Muscle of back (tissue), 11 donors: ENCODE data around the gene SMAD2. TPM values are rescaled to one million over a fixed set of nuclear protein-coding genes. Genes with fewer than 3 reads are reported as not detected.

Experiments
- DNase-seq, 3 donors: peaks; one replicate each; pipeline versions ENCODE4 v3.0.0 to v3.0.0-alpha.2; 2013
- polyA plus RNA-seq, 10 donors: library from polyadenylated mRNA; unstranded; fragments of 120-200 nt; gene quantifications; one replicate each; pipeline ENCODE4 v1.2.1, GENCODE V29; 2013; ENCODE audit not compliant: insufficient read length in 10 of 10

Gene SMAD2
- polyA plus RNA-seq, 10 donors, result 54.5 to 76.1 (median 62.4) TPM

- DNase-seq, result no peak
These were observed 31.2 kb downstream of the SMAD2 start for GRCh38 chr18:47899107-47899840.

DNA sequence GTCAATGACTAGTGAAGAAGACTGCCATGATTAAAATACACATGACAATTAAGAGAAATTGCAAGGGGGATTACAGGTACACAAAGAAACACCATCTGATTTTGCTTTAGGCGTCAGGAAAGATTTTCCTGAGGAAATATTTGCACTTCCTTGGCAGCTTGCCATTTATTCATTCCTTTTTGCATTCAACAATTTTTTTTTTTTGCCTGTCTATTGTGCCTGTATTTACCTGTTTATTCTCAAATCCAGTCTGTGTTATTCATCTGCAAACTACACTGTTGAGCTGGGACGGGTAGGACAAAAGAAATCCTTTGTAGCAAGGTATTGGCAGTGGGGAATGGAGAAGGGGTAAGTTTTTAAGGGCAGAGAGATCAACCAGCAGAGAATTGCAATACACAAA, 31.8 kb downstream of the SMAD2 start:
- no peak for DNase-seq

- no peak for DNase-seq
These were observed 32.4 kb downstream of the SMAD2 start for GRCh38 chr18:47898055-47898454.

GRCh38 chr18:47895565-47896250, 34.8 kb downstream of the SMAD2 start:
- DNase-seq, result no peak

DNA sequence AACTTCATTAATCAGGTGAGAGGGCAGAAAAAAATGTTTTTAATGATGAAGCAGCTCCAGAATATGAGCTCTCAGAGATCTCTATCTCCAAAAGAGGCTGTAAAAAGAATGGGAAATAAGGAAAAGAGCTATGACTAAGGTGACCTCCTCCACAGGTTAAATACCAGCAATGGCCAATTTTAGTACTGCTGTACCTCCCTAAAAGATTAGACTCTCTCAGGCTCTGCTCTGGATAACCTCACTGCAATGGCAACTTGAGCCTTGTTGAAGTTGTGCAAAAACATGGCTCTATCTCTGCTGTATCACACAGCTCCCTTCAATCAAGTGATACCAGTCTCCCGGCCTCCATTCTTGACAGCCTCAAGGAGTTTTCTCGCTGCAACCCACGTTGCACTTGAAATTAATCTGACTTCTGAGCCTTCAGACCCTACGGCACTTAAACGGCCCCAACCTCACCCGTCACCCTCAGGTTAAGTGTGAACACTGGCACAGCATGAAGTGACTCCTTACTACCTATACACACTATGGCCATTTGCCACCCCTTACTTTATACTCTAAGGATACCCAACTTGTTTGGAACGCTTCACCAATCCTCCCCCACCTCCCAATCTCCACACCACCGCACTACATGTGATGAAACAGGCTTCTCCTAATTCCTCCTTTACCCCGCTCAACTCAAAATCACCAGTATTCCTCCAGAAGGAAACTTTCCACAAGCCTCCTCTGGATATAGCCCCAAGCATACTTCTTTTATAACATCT, 36.3 kb downstream of the SMAD2 start:
- no peak for DNase-seq

DNA sequence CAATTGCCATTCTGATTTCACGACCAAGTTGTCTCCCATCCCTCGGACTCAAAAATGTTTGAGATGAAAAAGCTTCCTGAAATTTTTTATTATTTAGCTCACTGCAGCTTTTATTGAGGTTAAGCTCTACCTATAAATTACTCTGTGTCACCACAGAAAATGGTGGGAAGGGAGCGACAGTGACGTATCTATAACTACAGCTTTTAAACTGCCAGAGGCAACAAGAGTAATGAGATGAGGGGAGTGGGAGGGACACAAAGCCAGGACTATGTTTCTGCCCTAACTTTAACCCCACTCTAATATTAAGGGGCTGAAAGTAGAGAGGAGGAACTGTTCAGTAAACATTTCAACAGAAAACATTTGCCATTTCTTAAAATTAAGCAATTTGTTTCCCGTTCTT, 37.4 kb downstream of the SMAD2 start:
- DNase-seq, result no peak

DNA sequence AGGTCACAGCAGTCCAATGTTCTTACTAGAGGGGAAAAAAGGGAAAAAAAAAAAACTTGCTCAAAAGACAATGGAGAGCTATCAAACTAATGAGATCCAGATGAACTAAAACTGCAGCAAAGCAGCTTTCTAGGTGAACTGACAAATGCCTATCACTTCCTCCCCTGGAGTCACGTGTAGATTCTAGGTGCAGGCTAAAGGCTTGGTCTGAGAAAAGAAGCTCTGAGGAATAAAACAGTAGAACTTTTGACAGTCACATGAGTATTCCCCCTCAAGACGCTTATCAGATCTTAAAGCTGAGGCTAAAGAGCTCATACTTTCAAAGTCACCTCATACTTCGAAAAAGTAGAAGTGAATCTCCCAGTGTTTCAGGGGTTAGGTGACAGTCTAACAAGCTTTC, 42.3 kb downstream of the SMAD2 start:
- no peak for DNase-seq

DNA sequence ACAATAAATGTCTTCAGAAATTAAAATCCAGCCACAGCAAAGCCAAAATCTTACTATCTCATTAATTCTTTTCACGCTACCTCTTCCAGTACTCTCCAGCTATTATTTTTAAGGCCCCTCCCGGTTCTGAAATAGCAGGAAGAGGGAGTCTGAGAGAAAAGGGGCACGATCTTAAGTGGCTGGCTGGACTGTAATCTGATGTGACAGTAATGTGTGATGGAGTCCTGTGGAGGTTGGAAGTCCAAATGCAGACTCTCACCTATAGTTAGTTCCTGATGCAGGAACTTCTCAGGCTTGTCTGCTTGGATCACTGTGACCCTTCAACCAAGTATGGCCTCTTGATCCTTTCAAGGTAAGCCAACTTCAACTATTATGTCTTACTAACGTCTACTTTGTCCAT, 43.2 kb downstream of the SMAD2 start:
- no peak for DNase-seq

- peak in 1 of 3 donors; percentile 18 for DNase-seq
These were observed 46.6 kb downstream of the SMAD2 start for GRCh38 chr18:47883771-47884413.

DNA sequence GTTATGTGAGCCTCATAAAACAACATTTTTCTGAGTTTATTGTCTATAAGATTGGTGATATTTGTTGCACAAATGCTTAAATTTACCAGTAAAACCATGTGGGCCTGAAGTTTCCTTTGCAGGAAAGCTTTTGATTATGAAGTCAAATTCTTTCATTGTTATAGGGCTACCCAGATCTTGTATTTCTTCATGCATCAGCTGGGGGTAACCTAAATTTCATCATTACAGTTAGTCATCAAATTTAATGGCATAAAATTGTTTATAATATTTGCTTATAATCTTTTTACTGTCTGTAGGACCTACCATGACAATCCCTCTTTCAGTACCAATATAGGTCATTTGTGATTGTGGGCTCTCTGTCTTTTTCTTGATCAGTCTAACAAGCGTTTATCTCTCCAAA, 47.8 kb downstream of the SMAD2 start:
- no peak for DNase-seq

DNA sequence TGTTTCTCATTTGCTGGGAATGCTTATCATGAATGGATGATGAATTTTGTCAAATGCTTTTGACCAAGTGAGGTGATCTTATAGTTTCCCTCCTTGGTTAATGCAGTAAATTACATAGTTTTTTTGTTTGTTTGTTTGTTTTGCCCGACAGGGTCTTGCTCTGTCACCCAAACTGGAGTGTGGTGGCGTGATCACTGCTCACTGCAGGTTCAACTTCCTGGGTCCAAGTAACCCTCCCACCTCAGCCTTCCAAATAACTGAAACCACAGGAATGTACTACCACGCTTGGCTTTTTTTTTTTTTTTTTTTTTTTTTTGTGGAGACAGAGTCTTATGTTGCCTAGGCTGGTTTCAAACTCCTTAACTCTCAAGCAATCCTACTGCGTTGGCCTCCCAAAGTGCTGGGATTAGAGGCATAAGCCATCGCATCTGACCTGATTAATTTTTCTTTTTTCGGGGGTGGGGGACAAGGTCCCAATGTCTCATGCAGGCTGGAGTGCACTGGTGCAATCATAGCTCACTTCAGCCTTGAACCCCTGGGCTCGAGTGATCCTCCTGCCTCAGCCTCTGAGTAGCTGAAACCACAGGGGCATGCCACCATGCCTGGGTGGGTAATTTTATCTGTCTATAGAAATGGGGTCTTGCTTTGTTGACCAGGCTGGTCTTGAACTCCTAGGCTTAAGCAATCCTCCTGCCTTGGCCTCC, 48.6 kb downstream of the SMAD2 start:
- no peak for DNase-seq

- DNase-seq, result no peak
These were observed 49.4 kb downstream of the SMAD2 start for GRCh38 chr18:47881042-47881441.

DNA sequence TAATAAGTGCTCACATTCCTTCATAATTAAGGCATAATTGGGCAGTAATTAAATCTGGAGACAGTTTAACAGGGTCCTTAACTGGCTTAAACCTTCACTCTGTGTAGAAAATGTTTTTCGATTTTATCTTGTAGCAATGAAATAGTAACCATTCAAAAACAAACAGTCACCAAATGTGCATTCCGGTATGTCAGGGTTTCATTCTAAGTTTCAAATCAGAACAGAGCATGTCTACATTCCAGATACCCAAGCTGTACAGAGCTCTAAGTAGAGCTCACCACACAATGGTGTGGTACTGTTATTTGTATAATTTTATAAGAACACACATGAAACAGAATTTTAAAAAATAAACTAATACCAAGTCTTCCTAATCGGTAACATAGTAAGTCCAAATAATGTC, 52.6 kb downstream of the SMAD2 start:
- DNase-seq, result no peak

GRCh38 chr18:47876813-47877212, 53.6 kb downstream of the SMAD2 start:
- DNase-seq, result no peak

DNA sequence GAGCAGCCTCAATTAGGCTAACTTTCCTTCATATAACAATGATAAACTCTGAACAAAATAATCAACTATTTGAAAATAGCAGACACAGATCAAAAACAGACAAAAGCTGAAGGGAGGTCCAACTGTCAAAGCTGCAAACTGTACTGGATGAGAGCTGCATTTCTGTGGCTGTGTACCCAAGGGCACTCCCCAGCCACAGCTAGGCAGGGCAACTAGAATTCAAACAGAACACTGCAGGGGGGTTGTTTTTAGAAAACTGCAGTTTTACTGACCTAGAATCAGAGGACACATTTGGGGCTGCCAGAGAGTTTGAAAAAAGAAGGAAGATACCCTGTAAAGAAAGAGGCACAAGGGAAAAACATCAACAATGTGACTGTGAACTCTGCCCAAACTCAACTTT, 56.8 kb downstream of the SMAD2 start:
- DNase-seq, result no peak

DNA sequence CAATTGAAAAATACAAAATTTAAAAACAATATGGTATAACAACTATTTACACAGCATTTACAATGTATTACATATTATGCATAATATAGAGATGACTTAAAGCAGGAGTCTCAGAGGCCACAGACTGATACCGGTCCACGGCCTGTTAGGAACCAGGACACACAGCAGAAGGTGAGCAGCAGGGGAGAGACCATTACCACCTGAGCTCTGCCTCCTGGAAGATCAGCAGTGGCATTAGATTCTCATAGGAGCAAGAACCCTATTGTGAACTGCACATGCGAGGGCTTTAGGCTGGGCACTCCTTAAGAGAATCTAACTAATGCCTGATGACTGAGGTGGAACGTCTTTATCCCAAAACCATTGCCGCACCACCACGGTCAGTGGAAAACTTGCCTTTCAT, 58.0 kb downstream of the SMAD2 start:
- DNase-seq, result no peak

DNA sequence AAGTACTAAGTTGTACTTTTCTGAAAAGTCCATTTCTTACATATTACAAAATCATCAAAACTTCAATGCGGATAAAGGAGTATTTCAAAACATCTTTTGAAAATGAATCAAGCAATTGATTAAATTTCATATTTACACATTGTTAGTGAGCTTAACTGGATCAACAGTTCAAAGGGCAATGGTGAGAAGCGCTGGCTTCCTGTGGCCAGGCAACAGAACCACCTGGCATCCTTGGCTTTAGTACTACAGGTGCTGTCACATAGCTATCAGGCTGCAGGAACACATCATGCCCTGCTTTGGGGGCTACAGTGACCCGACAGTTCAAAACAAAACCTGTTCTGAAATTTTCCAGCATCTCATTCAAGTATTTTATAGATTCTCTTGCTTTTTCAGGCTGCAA, 59.2 kb downstream of the SMAD2 start:
- no peak for DNase-seq

GRCh38 chr18:47870605-47871004, 59.9 kb downstream of the SMAD2 start:
- no peak for DNase-seq

GRCh38 chr18:47868744-47869143, 61.7 kb downstream of the SMAD2 start:
- DNase-seq, result no peak

DNA sequence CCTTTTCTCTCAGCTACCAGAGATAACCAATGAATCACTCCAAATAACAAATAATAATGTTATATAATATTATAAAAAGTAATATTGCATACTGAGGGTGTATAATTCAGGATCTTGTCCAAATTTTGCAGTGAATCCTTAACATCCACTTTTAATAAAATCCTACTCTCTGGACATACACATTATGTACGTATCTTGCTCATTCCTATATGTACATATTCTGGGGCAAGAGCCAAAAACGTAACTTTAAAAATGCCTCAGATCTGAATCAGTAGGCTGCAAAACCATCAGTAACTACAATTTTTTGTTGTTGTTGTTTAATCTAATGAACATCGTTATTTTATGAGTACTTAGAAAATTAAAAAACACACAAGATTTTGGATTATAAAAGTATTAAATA, 65.3 kb downstream of the SMAD2 start:
- DNase-seq, result no peak

DNA sequence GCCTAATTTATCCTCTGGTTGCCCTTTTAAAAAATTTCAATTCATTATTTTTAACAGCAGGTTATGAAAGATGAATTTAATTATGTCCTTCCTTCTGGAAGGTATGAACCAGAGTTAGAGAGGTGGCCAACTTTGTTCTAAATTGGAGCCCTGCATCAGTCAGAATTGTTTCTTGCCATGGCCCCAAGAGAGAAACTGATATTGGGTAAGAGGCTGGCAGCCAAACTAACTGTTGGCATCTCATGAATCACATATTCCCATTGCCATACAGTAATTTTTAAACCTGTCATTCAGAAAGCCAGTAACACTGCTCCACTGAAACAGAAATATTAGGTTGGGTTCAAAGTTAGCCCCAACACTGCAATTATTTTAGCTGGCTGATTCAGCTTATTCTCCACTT, 67.4 kb downstream of the SMAD2 start:
- DNase-seq, result no peak

DNA sequence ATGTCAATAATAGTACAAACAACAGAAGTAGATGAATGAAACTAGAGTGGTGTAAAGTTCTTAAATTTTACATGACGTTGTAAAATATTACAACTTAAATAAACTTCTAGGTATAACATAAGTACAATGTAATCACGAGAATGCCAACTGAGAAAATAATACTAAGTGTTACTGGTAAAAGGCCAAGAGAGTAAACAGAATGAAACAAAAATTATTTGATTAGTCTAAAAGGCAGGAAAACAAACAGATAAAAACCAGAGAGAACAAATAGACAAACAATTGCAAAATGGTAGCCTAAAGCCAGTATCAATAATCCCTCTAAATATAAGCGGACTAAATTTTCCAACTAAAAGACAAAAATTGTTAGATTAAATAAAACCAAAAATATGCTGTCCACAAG, 71.9 kb downstream of the SMAD2 start:
- no peak for DNase-seq
